Neural cell (in vitro differentiated cells): ENCODE data around the gene ADAP2.

ENCODE experiments used
- CTCF ChIP-seq: fragments of 450-650 bp; IDR thresholded peaks from 2 replicates; pipeline ENCODE4 v1.5.1; 2014; ENCODE audit warnings: antibody characterized with exemption, mild to moderate bottlenecking, moderate library complexity; ENCODE audit not compliant: poor library complexity, severe bottlenecking
- POLR2AphosphoS5 ChIP-seq: IDR thresholded peaks from 2 replicates; pipeline ENCODE4 v1.6.1; 2012
- TAF1 ChIP-seq: IDR thresholded peaks from 2 replicates; pipeline ENCODE4 v1.6.1; 2012; ENCODE audit warnings: low read depth

GRCh38 chr17:31008374-31009041 is 86.8 kb downstream of the ADAP2 start:
- no peak for TF ChIP-seq CTCF
- TF ChIP-seq POLR2AphosphoS5, result no peak
- no peak for TF ChIP-seq TAF1
